KMS-11 (cell line): Measurements from ENCODE around the gene FOXO6.

Source experiments
- H2AFZ ChIP-seq: fragments of 200-600 bp; sonication (generic); 2 replicates; pipeline ENCODE4 v1.6.1; 2016; ENCODE audit warnings: antibody characterized with exemption, mixed run types, low read depth
- H3K27ac ChIP-seq: fragments of 200-600 bp; sonication (generic); 2 replicates; pipeline ENCODE4 v1.6.1; 2016; ENCODE audit warnings: mild to moderate bottlenecking, mixed run types
- H3K27me3 ChIP-seq: fragments of 200-600 bp; sonication (generic); 2 replicates; pipeline ENCODE4 v1.6.1; 2017; ENCODE audit warnings: mild to moderate bottlenecking, low read depth, mixed run types, moderate library complexity; ENCODE audit not compliant: insufficient read depth
- H3K36me3 ChIP-seq: fragments of 200-600 bp; sonication (generic); 2 replicates; pipeline ENCODE4 v1.6.1; 2017; ENCODE audit warnings: mild to moderate bottlenecking, mixed run types; ENCODE audit not compliant: insufficient read depth
- H3K4me1 ChIP-seq: fragments of 200-600 bp; sonication (generic); 2 replicates; pipeline ENCODE4 v1.6.1; 2016; ENCODE audit warnings: mild to moderate bottlenecking, low read depth, mixed run types; ENCODE audit not compliant: poor library complexity, severe bottlenecking
- H3K4me2 ChIP-seq: fragments of 200-600 bp; sonication (generic); 2 replicates; pipeline ENCODE4 v1.7.0; 2016; ENCODE audit warnings: mild to moderate bottlenecking, mixed run types
- H3K4me3 ChIP-seq: fragments of 200-600 bp; sonication (generic); IDR thresholded peaks from 2 replicates; pipeline ENCODE4 v1.6.1; 2017; ENCODE audit warnings: low read depth, low read length, mixed read lengths; ENCODE audit not compliant: insufficient read depth
- H3K79me2 ChIP-seq: fragments of 200-600 bp; sonication (generic); 2 replicates; pipeline ENCODE4 v1.6.1; 2016; ENCODE audit warnings: low read depth, mixed run types; ENCODE audit not compliant: insufficient read depth
- H3K9ac ChIP-seq: fragments of 200-600 bp; sonication (generic); 2 replicates; pipeline ENCODE4 v1.6.1; 2016; ENCODE audit warnings: mild to moderate bottlenecking, mixed run types
- H4K20me1 ChIP-seq: fragments of 200-600 bp; sonication (generic); 2 replicates; pipeline ENCODE4 v1.6.1; 2016; ENCODE audit warnings: mild to moderate bottlenecking, mixed run types; ENCODE audit not compliant: insufficient read depth
- CTCF ChIP-seq: fragments of 200-600 bp; sonication (generic); conservative IDR thresholded peaks from 2 replicates; pipeline ENCODE4 v1.6.1; 2017; ENCODE audit warnings: low read depth, mild to moderate bottlenecking, antibody characterized with exemption, low read length, moderate library complexity, mixed read lengths

The FOXO6 gene

DNA sequence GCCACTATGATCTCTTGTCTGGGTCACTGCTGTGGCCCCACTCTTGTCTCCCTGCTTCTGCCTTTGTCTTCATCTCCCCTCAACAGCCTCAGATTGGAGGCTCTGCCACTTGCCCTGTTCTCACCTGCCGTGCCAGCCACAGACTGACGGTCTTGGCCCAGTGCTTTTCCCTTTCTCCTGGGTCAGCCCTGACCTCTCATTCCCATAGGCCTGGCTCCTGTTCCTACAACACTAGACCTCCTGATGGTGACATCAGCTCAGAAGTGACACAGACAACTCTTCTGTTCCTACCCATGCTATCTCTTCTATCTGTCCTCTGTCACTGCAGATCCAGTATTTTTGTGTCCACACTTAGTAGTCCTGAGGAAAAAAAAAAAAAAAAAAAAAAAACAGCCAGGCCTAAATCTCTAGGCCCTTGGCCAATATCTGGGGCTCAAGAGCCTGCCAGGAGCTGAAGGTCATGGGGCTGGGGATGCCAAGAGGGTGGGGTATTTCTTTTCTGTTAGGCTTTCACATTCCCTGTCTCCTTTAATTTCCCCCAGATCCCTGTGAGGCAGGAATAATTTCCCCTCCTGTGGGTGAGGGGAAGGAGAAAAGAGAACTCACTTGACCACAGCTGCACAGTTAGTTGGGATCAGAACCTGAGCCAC is 42.0 kb upstream of the FOXO6 start:
- no peak overlapping the region for H3K27ac ChIP-seq
- no peak overlapping the region for H3K4me2 ChIP-seq
- no peaks in the 10 kb centered on the region for H3K36me3 ChIP-seq
- H3K79me2 ChIP-seq: no peaks in the 10 kb centered on the region
- H3K27me3 ChIP-seq: no peaks in the 10 kb centered on the region
- H3K4me3 ChIP-seq: no peak overlapping the region
- no peaks in the 10 kb centered on the region for H3K4me1 ChIP-seq
- no peaks in the 10 kb centered on the region for H4K20me1 ChIP-seq
- H2AFZ ChIP-seq: no peak overlapping the region
- no peak overlapping the region for H3K9ac ChIP-seq
- TF ChIP-seq CTCF: no peak

- no peaks in the 10 kb centered on the region for H3K27me3 ChIP-seq
- no peaks in the 10 kb centered on the region for H3K79me2 ChIP-seq
- H3K9ac ChIP-seq: no peak overlapping the region
- no peaks in the 10 kb centered on the region for H4K20me1 ChIP-seq
- TF ChIP-seq CTCF: no peak
- no peak overlapping the region for H2AFZ ChIP-seq
- no peak overlapping the region for H3K4me2 ChIP-seq
- no peak overlapping the region for H3K27ac ChIP-seq
- H3K36me3 ChIP-seq: no peaks in the 10 kb centered on the region
- no peak overlapping the region for H3K4me3 ChIP-seq
- H3K4me1 ChIP-seq: no peaks in the 10 kb centered on the region
Measured at GRCh38 chr1:41319807-41320711, 41.2 kb upstream of the FOXO6 start.

DNA sequence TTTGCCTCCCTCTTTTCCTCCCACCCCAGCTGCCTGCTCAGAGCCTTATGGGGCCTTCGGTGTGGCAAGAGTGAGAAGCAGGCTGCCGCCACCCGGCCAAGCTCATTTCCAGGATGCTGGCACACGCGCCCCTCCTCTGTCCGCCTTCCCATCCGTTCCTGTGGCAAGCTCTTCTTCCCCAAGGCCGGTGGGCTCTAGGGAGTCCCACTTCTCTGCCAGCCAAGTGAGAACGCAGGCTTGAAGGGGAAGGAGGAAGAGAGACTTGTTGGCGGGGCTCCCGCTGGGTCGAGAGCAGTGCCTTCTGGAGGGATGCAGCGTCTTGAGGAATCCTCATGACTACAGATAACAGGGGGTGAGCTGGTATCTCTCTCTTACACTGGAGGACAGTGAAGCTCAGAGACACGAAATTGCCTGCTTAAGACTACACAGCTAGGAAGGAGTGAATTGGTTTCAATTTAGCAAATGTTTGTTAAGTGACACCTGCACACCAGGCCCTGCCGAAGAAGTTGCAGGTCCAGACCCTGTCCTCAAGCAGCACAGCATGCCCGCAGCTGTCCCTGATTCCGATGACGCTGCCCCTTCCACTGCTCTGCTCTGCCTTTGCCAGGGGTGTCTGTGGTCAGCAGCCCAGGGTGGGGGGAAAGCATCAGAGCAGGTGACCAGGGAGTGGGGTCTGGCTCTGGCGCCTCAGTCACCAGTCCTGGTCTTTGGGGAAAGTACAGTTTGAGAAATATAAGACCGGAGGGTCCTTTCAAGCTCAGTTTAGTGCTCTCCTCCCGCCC is 40.1 kb upstream of the FOXO6 start:
- no peaks in the 10 kb centered on the region for H3K36me3 ChIP-seq
- no peak for TF ChIP-seq CTCF
- H3K27me3 ChIP-seq: no peaks in the 10 kb centered on the region
- no peak overlapping the region for H3K27ac ChIP-seq
- no peak overlapping the region for H2AFZ ChIP-seq
- no peaks in the 10 kb centered on the region for H3K4me1 ChIP-seq
- no peak overlapping the region for H3K4me3 ChIP-seq
- H3K4me2 ChIP-seq: no peak overlapping the region
- H4K20me1 ChIP-seq: no peaks in the 10 kb centered on the region
- H3K9ac ChIP-seq: no peak overlapping the region
- no peaks in the 10 kb centered on the region for H3K79me2 ChIP-seq

DNA sequence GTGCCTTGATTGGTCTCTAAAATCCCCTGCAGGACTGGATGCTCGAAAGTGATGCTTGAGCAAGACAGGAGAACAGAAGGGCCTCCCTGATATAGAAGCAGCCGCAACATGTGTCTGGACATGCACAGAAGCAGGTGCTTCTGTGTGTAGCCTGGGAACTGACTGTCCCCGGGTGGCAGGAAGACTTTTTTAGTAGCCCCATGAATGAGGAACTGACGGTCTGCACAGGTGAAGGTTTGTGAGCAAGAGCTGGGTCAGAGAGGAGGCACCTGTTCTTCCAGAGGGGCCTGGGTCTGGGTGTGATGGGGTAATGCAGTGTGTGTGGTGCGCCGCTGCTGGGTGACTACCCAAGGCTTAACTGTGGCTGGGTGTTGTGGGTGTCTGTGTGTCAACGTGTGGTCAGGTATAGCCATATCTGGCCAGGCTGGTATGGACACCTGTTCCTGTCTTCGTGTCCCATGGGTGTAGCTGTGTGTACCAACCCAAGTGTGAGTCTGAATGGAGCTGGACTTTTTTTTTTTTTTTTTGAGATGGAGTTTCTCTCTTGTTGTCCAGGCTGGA is 39.1 kb upstream of the FOXO6 start:
- H3K4me3 ChIP-seq: no peak overlapping the region

More for the DNA sequence above, 39.1 kb upstream of the FOXO6 start:
- H3K79me2 ChIP-seq: no peaks in the 10 kb centered on the region
- H3K4me2 ChIP-seq: no peak overlapping the region
- H3K27ac ChIP-seq: no peak overlapping the region
- no peak overlapping the region for H2AFZ ChIP-seq
- H3K36me3 ChIP-seq: no peaks in the 10 kb centered on the region
- H3K9ac ChIP-seq: no peak overlapping the region
- no peaks in the 10 kb centered on the region for H3K4me1 ChIP-seq
- no peak for TF ChIP-seq CTCF
- H3K27me3 ChIP-seq: no peaks in the 10 kb centered on the region
- no peaks in the 10 kb centered on the region for H4K20me1 ChIP-seq
